ENCODE data around the gene HLA-DPB1.

The HLA-DPB1 gene

GRCh38 chr6:33136310-33136900 is 60.6 kb downstream of the HLA-DPB1 start:
- no peak overlapping the region for H4K91ac ChIP-seq (ENCODE audit: low read depth, low read length)
- no peak overlapping the region for H3K4ac ChIP-seq (ENCODE audit: low read depth, low read length)
- no peak overlapping the region for H3K18ac ChIP-seq (ENCODE audit: low read length)
- H3K4me1 ChIP-seq (ENCODE audit: control insufficient read depth in 1 of 2, insufficient read depth in 2 of 2, low read length in 2 of 2), result no peaks in the 10 kb centered on the region
- H3K23ac ChIP-seq (ENCODE audit: low read length), result no peak overlapping the region
- H2AK5ac ChIP-seq (ENCODE audit: low read length), result no peak overlapping the region
- H2BK5ac ChIP-seq (ENCODE audit: low read depth, low read length, poor library complexity), result no peak overlapping the region
- no peak overlapping the region for H4K12ac ChIP-seq (ENCODE audit: low read depth, low read length)
- H3K27ac ChIP-seq (ENCODE audit: low read depth, low read length), result no peak overlapping the region
- H2AFZ ChIP-seq (ENCODE audit: insufficient read depth, low read length, poor library complexity), result no peak overlapping the region
- no peak overlapping the region for H2BK120ac ChIP-seq (ENCODE audit: insufficient read depth, low read length, poor library complexity)
- no CpG with 5 or more reads among the region's 4 CpGs for WGBS (ENCODE audit: extremely low coverage, insufficient coverage, insufficient read length)
- no peak overlapping the region for H4K8ac ChIP-seq (ENCODE audit: low read depth, low read length)
- H3K79me1 ChIP-seq (ENCODE audit: low read length), result no peaks in the 10 kb centered on the region
- H3K4me2 ChIP-seq (ENCODE audit: low read length), result no peak overlapping the region
- H3K14ac ChIP-seq (ENCODE audit: low read length), result no peak overlapping the region
- DNase-seq, result no peak
- no peaks in the 10 kb centered on the region for H3K79me2 ChIP-seq (ENCODE audit: control insufficient read depth, insufficient read depth, low read length, poor library complexity)
- H3K4me3 ChIP-seq (ENCODE audit: low read depth, low read length), result no peak overlapping the region
- H3K36me3 ChIP-seq (ENCODE audit: control insufficient read depth in 1 of 2, insufficient read depth in 2 of 2, low read length in 2 of 2), result no peaks in the 10 kb centered on the region
- H3K9me3 ChIP-seq (ENCODE audit: insufficient read depth, low read depth, low read length), result no peaks in the 10 kb centered on the region
- H3K9ac ChIP-seq (ENCODE audit: low read length), result no peak overlapping the region
- no peak overlapping the region for H2BK12ac ChIP-seq (ENCODE audit: low read length)
- no peaks in the 10 kb centered on the region for H3K27me3 ChIP-seq (ENCODE audit: insufficient read depth, low read length)
